Transverse colon (tissue), 4 donors: ENCODE results near the gene RAB3D. TPM values are rescaled to one million over a fixed set of nuclear protein-coding genes. Genes with fewer than 3 reads are reported as not detected.
"Not testable (repeated sequence)": the region's sequence is repeated elsewhere in the genome, so short reads cannot be mapped to it uniquely, and the experiment has no call there.

Experiments used
- DNase-seq: peaks from one replicate; pipeline ENCODE4 v3.0.0-alpha.2; 2019
- H3K27ac ChIP-seq, 4 donors: fragments of 200-600 bp; sonication (generic); 2 replicates each; pipeline ENCODE4 v1.5.1; 2016 to 2018; ENCODE audit warnings: inconsistent platforms in 4 of 4
- H3K27me3 ChIP-seq: fragments of 200-600 bp; sonication (generic); 2 replicates; pipeline ENCODE4 v1.5.1; 2017; ENCODE audit warnings: inconsistent platforms
- H3K36me3 ChIP-seq, 4 donors: fragments of 200-600 bp; sonication (generic); 2 replicates each; pipeline ENCODE4 v1.5.1; 2017 to 2019; ENCODE audit warnings: inconsistent platforms in 4 of 4
- H3K4me1 ChIP-seq, 4 donors: fragments of 200-600 bp; sonication (generic); 2 replicates each; pipeline ENCODE4 v1.5.1; 2017 to 2020; ENCODE audit warnings: inconsistent platforms in 4 of 4
- H3K4me3 ChIP-seq, 4 donors: fragments of 200-600 bp; sonication (generic); 1 replicate in 1 of 4; 2 replicates in 3 of 4; pipeline versions ENCODE4 v1.5.1 to v1.6.1; 2017 to 2019; ENCODE audit warnings: inconsistent platforms in 4 of 4
- H3K9me3 ChIP-seq, 2 donors: fragments of 200-600 bp; sonication (generic); 2 replicates each; pipeline ENCODE4 v1.5.1; 2017 to 2019; ENCODE audit warnings: inconsistent platforms in 2 of 2
- EP300 ChIP-seq: sonication (generic); formaldehyde crosslinking; IDR thresholded peaks from one replicate; pipeline ENCODE4 v1.6.1; 2017; ENCODE audit warnings: antibody characterized with exemption, low read depth
- POLR2A ChIP-seq: fragments of 450-650 bp; IDR thresholded peaks from one replicate; pipeline ENCODE4 v1.6.1; 2016; ENCODE audit warnings: antibody characterized with exemption, mild to moderate bottlenecking, moderate library complexity
- POLR2AphosphoS5 ChIP-seq, 3 donors: sonication (generic); formaldehyde crosslinking; IDR thresholded peaks; one replicate each; pipeline ENCODE4 v1.6.1; 2016; ENCODE audit warnings: antibody characterized with exemption in 3 of 3
- WGBS, 2 donors: methylation state at CpG; one replicate each; pipeline ENCODE4 v1.1.5; 2018; ENCODE audit warnings: low coverage in 1 of 2; 5-methylcytosine and 5-hydroxymethylcytosine counted together
- in situ Hi-C, 4 donors: fragments of 200-750 bp; cut with MboI; loops; one replicate each; pipeline versions ENCODE4 v1.15.0 to v1.15.1; 2017; ENCODE audit warnings: low sequenced_read_pairs in 3 of 4, low pct_ligation_motif_present in 1 of 4, low pct_unique_long_range_greater_than_20kb in 1 of 4
- intact Hi-C: fragments of 100-400 bp; cut with DNase I; formaldehyde crosslinking; loops from one replicate; pipeline ENCODE4 v1.15.1; 2023; ENCODE audit warnings: low total_unique reads
- total RNA-seq, 4 donors: library from RNA; depleted of rRNA; stranded (reverse); fragments of >200 nt; gene quantifications; one replicate each; pipeline ENCODE4 v1.1.0, GENCODE V29; 2016
- TF ChIP-seq, protein P1 (sequence below), 5 experiments: fragments of 200-600 bp in 3 of 5; fragments of 450-650 bp in 2 of 5; sonication (generic) in 3 of 5; IDR thresholded peaks; 1 replicate in 2 of 5; 2 replicates in 3 of 5; pipeline ENCODE4 v1.5.1; 2016 to 2017; ENCODE audit warnings: antibody characterized with exemption in 5 of 5, inconsistent platforms in 3 of 5, mild to moderate bottlenecking in 2 of 5, moderate library complexity in 1 of 5

Gene RAB3D
- total RNA-seq, 4 donors from 2014 or later = 16.5 to 41.1 (median 18.6) TPM

DNA sequence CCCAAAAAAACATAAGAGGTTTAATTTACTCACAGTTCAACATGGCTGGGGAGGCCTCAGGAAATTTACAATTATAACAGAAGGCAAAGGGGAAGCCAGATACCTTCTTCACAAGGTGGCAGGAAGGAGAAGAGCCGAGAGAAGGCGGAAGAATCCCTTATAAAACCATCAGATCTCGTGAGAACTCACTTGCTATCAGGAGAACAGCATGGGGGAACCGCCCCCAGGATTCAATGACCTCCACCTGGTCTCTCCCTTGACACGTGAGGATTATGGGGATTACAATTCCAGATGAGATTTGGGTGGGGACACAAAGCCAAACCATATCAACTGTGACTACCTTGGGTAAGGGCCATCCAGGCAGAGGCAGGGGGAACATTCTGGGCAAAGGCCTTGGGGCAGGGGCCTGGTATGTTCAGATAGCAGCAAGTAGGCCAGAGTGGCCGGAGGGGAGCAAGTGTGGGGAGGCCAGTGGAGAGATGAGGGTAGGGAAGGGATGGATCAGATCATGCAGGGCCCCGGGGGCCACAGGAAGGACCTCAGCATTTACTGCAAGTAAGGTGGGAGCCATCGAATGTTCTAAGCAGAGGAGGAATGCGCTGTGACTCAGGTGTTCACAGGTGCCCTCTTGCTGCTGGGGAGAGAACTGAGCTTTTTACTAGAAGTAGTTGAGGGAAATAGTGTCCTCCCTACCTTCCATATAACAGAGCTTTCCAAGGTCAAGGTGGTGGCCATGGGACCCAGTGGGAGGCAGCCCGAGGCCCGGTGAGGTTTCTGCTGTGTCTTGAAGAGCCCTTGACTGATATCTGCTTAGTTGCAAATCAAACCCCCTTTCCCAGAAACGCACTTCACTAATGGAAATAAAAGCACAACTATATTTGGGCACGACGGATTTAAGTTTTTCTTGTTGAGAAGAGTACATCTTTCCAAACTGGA, 18.0 kb downstream of the RAB3D start:
- Histone ChIP-seq H3K27me3 (no peaks in the 10 kb centered on the region), H3K27ac (no peak overlapping the region), H3K4me3 (no peak overlapping the region), H3K4me1 (peaks cover 13 to 46% (median 20%) of the 10 kb centered on the region in 4 donors), H3K9me3 (no peaks in the 10 kb centered on the region), H3K36me3 (no peaks in the 10 kb centered on the region)
- in situ Hi-C loops (no loop called here), intact Hi-C loops (no loop called here)
- 78 to 91% methylated on average over 6 to 14 of the region's 14 CpGs for WGBS, 2 donors
- TF ChIP-seq POLR2AphosphoS5 (IDR thresholded peaks at IDR 0.05) (no peak), POLR2A (no peak), EP300 (no peak)
- TF ChIP-seq, protein P1, sequence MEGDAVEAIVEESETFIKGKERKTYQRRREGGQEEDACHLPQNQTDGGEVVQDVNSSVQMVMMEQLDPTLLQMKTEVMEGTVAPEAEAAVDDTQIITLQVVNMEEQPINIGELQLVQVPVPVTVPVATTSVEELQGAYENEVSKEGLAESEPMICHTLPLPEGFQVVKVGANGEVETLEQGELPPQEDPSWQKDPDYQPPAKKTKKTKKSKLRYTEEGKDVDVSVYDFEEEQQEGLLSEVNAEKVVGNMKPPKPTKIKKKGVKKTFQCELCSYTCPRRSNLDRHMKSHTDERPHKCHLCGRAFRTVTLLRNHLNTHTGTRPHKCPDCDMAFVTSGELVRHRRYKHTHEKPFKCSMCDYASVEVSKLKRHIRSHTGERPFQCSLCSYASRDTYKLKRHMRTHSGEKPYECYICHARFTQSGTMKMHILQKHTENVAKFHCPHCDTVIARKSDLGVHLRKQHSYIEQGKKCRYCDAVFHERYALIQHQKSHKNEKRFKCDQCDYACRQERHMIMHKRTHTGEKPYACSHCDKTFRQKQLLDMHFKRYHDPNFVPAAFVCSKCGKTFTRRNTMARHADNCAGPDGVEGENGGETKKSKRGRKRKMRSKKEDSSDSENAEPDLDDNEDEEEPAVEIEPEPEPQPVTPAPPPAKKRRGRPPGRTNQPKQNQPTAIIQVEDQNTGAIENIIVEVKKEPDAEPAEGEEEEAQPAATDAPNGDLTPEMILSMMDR (IDR thresholded peaks at IDR 0.05) = no peak
- no peak for DNase-seq

DNA sequence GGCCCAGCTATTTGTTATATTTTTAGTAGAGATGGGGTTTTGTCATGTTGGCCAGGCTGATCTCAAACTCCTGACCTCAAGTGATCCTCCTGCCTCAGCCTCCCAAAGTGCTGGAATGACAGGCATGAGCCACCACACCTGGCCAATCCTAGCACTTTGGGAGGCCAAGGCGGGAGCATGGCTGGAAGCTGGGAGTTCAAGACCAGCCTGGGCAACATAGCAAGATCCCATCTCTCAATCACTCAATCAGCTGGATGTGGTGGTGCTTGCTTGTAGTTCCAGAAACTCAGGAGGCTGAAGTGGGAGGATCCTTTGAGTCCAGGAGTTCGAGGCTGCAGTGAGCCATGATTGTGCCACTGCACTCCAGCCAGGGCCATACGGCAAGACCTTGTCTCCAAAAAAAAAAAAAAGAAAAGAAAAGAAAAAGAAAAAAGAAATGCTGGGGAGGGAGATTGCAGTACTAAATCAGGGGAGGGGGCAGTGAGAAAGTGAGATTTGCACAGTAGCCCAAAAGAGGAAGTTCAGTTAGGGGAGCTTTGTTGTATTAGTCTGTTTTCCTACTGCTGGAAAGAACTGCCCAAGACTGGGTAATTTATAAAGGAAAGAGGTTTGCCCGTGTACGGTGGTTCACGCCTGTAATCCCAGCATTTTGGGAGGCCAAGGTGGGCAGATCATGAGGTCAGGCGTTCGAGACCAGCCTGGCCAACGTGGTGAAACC, 19.0 kb downstream of the RAB3D start:
- H3K27ac ChIP-seq, intact Hi-C loops, DNase-seq, H3K27me3 ChIP-seq, H3K36me3 ChIP-seq, in situ Hi-C loops, H3K4me3 ChIP-seq, H3K9me3 ChIP-seq: not testable (repeated sequence)
- peaks cover 13 to 46% (median 20%) of the 10 kb centered on the region in 4 donors for H3K4me1 ChIP-seq
- WGBS, 2 donors = 58 to 74% methylated on average over 5 to 9 of the region's 9 CpGs

DNA sequence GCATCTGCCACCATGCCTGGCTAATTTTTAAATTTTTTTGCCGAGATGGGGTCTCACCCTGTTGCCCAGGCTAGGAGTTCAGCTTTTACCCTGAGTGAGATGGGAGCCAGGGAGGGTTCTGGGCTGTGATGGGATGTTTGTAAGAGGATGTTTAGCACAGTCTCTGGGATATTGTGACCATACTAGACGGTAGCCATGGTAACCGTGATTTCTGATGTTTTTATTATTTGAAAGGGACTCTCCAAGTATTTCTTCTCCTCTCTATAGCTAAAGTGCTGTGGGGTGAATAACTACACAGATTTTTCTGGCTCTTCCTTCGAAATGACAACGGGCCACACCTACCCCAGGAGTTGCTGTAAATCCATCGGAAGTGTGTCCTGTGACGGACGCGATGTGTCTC, 33.1 kb downstream of the RAB3D start:
- H3K9me3 ChIP-seq = no peaks in the 10 kb centered on the region
- H3K27ac ChIP-seq = no peak overlapping the region
- TF ChIP-seq EP300 (no peak), POLR2A (no peak), POLR2AphosphoS5 (IDR thresholded peaks at IDR 0.05) (no peak)
- TF ChIP-seq, protein P1 (IDR thresholded peaks at IDR 0.05) = no peak
- no peak overlapping the region for H3K4me3 ChIP-seq
- H3K4me1 ChIP-seq = no peaks in the 10 kb centered on the region
- no peak for DNase-seq
- 72 to 100% methylated on average over 2 to 9 of the region's 9 CpGs for WGBS, 2 donors
- in situ Hi-C loops (no loop called here), intact Hi-C loops (loop anchor here (10.0 kb wide), 1 partner anchor 168 kb away; no protein-coding TSS in a partner anchor)
- no peaks in the 10 kb centered on the region for H3K27me3 ChIP-seq
- H3K36me3 ChIP-seq = no peaks in the 10 kb centered on the region

DNA sequence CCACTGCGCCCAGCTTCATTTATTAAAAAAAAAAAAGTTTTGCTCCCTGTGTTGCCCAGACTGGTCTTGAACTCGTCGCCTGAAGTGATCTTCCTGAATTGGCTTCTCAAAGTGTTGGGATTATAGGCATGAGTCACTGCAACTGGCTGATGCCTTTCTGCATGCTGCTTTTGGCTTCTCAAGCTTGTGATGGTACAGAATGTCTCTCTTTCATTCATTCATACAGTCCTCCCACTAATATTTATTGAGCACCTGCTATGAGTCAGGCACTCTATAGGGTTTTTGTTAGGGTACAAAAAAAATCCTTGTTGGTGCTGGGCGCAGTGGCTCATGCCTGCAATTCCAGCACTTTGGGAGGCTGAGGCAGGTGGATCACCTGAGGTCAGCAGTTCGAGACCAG, 34.5 kb downstream of the RAB3D start:
- no peaks in the 10 kb centered on the region for H3K36me3 ChIP-seq
- no peak for DNase-seq
- H3K9me3 ChIP-seq = no peaks in the 10 kb centered on the region
- no peak overlapping the region for H3K27ac ChIP-seq
- WGBS, 2 donors = 88% methylated on average over 5 of the region's 5 CpGs; no CpG with 5 or more reads in 1 of the 2 donors
- in situ Hi-C loops = no loop called here
- intact Hi-C loops = loop anchor here (10.0 kb wide), 1 partner anchor 170 kb away; no protein-coding TSS in a partner anchor
- TF ChIP-seq, protein P1 (IDR thresholded peaks at IDR 0.05) = no peak
- TF ChIP-seq POLR2A (no peak), EP300 (no peak), POLR2AphosphoS5 (IDR thresholded peaks at IDR 0.05) (no peak)
- H3K27me3 ChIP-seq = peaks cover 6% of the 10 kb centered on the region
- H3K4me3 ChIP-seq = no peak overlapping the region
- H3K4me1 ChIP-seq = no peaks in the 10 kb centered on the region
